Left lung (tissue), 10 donors: Measurements from ENCODE around the gene MYO9A. TPM values are rescaled to one million over a fixed set of nuclear protein-coding genes. Genes with fewer than 3 reads are reported as not detected.

Experiments
- ATAC-seq: fragments of 200-7000 bp; cut with Tn5 transposase; one replicate; pipeline ENCODE4 v1.9.1; 2020; ENCODE audit warnings: moderate library complexity
- DNase-seq, 4 donors: peaks; one replicate each; pipeline ENCODE4 v3.0.0-alpha.2; 2013 to 2020
- H3K27ac ChIP-seq, 2 donors: fragments of 200-600 bp; sonication (generic) in 1 of 2; one replicate each; pipeline versions ENCODE4 v1.5.0 to v1.8.0; 2020 to 2021
- H3K27me3 ChIP-seq, 2 donors: fragments of 200-600 bp; sonication (generic) in 1 of 2; one replicate each; pipeline versions ENCODE4 v1.5.0 to v1.8.0; 2020 to 2021
- H3K36me3 ChIP-seq, 2 donors: fragments of 200-600 bp; sonication (generic) in 1 of 2; one replicate each; pipeline versions ENCODE4 v1.5.0 to v1.8.0; 2020 to 2021
- H3K4me1 ChIP-seq, 2 donors: fragments of 200-600 bp; one replicate each; pipeline ENCODE4 v1.8.0; 2021
- H3K4me3 ChIP-seq, 2 donors: fragments of 200-600 bp; sonication (generic) in 1 of 2; one replicate each; pipeline versions ENCODE4 v1.5.0 to v1.8.0; 2020 to 2021; ENCODE audit warnings: mild to moderate bottlenecking in 1 of 2
- H3K9me3 ChIP-seq, 2 donors: fragments of 200-600 bp; sonication (generic) in 1 of 2; one replicate each; pipeline versions ENCODE4 v1.5.0 to v1.8.0; 2020 to 2021
- intact Hi-C, 2 donors: fragments of 100-400 bp; cut with DNase I; formaldehyde crosslinking; loops; one replicate each; pipeline versions ENCODE4 v1.11.2 to v1.14.2; 2022
- polyA plus RNA-seq, 6 donors: library from polyadenylated mRNA; unstranded; fragments of 120-200 nt; gene quantifications; one replicate each; pipeline ENCODE4 v1.2.1, GENCODE V29; 2013; ENCODE audit not compliant: insufficient read length in 6 of 6
- total RNA-seq, 2 donors: library from RNA; stranded (reverse); fragmentation: NEBNext Ultra II Directional; extraction: Animal tissue kit (Norgen Biotek cat#: 25700); gene quantifications; one replicate each; pipeline ENCODE4 v1.2.1, GENCODE V29; 2021
- TF ChIP-seq, protein P1 (sequence below), 2 donors: fragments of 200-600 bp; sonication (generic) in 1 of 2; IDR thresholded peaks; one replicate each; pipeline versions ENCODE4 v1.5.0 to v1.8.0; 2021; ENCODE audit warnings: antibody characterized with exemption in 2 of 2
- donor health status: DM: no; HTN: yes; CAD: no.
- donor health status: DM: no; HTN: no; CAD: no.

Gene MYO9A
- total and polyA plus RNA-seq, 8 donors = 30.8 to 67.4 (median 41.4) TPM

DNA sequence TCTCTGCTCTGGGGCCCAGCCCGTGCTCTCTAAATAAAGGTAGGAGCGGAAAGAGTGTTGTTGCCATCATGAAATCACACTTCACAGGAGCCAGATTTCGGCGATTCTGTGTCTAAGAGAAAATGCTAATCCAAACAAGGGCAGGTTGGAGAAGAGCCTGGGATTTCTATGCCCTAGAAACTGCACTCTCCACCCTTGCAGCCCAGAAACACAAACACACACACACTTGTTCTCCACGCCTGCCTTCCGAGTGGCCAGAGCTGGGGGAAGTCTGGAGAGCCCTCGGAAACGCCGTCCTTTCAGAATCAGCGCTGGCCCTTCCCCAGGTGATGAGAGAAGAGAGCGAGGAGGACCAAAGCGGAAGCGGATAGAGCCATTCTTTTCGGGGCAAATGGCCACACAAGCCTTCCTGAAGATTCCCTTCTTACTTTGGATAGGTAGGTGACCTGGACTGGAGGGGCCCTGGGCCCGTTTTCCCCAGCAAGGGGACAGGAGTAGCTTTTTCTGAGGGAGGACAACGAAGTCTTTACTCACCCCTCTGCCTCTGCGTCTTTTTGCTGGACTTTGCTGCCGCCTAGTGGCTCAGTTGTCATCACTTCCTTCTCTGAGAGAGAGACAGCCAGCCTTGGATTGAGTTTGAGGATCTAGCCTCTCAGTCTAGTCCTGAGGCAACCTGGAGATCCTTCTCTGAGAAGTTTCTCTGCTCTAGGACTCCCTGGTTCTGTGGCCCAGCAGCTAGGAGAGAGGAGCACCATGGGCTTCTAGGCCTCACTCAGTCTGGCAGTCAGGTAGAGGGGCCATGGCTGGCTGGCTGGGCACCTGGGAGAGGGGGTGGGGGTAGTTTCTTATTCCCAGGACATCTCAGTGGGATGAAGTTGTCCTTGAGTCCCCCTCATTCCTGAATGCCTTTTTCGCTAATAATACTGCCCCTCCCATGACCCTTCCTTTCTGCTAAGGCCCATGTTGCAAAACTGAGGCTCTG lies 38.0 kb upstream of the MYO9A start:
- no peaks in the 10 kb centered on the region for H3K9me3 ChIP-seq
- H3K27me3 ChIP-seq = no peaks in the 10 kb centered on the region
- no peaks in the 10 kb centered on the region for H3K36me3 ChIP-seq
- DNase-seq (peak; percentile 84 to 91 (median 86)), ATAC-seq (peak; percentile 86)
- H3K27ac ChIP-seq = peak overlapping the region; percentile 74 to 87
- H3K4me3 ChIP-seq = peak overlapping the region; percentile 27 to 48
- intact Hi-C loops = loop anchor here in 1 of 2 donors (10.0 kb wide), 1 partner anchor 411 kb away; no protein-coding TSS in a partner anchor
- TF ChIP-seq, protein P1, sequence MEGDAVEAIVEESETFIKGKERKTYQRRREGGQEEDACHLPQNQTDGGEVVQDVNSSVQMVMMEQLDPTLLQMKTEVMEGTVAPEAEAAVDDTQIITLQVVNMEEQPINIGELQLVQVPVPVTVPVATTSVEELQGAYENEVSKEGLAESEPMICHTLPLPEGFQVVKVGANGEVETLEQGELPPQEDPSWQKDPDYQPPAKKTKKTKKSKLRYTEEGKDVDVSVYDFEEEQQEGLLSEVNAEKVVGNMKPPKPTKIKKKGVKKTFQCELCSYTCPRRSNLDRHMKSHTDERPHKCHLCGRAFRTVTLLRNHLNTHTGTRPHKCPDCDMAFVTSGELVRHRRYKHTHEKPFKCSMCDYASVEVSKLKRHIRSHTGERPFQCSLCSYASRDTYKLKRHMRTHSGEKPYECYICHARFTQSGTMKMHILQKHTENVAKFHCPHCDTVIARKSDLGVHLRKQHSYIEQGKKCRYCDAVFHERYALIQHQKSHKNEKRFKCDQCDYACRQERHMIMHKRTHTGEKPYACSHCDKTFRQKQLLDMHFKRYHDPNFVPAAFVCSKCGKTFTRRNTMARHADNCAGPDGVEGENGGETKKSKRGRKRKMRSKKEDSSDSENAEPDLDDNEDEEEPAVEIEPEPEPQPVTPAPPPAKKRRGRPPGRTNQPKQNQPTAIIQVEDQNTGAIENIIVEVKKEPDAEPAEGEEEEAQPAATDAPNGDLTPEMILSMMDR (IDR thresholded peaks at IDR 0.05) = peak; percentile 74 to 82
- peaks cover 4 to 25% of the 10 kb centered on the region in 2 donors for H3K4me1 ChIP-seq

DNA sequence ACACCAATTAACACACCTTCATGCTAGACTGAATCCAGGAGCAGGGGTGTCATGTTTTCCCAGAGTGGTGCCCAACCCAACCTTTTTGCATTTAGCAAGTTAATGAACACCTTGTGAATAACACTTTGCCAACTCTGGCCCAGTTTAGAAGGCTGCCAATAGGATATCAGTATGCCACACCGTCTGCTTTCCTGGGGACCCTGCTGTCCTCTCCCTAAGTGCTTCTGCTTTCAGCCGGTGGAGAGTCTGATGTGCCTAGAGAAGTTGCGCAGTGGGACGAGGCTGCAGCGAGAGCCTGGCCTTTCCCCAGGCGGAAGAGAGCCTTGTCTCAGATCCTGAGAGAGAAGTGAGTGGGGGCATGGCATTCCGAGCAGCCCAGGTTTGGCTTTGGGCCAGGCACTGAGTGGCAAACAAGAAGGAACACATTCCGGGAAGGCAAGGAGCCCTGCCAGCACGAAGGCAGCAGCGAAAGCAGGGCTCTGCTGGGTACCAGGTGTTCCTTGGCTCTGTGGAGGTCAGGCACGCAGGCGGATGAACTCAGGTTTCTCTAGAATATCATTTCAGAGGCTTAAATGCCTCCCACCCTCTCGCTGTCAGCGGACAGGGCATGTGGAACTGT lies 37.2 kb upstream of the MYO9A start:
- ATAC-seq (peak; percentile 71), DNase-seq (peak; percentile 62 to 90 (median 88))
- Histone ChIP-seq H3K27ac (peak overlapping the region; percentile 74 to 87), H3K36me3 (no peaks in the 10 kb centered on the region), H3K4me1 (peaks cover 4 to 25% of the 10 kb centered on the region in 2 donors), H3K4me3 (peak overlapping the region; percentile 27 to 48), H3K9me3 (no peaks in the 10 kb centered on the region), H3K27me3 (no peaks in the 10 kb centered on the region)
- intact Hi-C loops = loop anchor here in 1 of 2 donors (10.0 kb wide), 1 partner anchor 410 kb away; no protein-coding TSS in a partner anchor
- TF ChIP-seq, protein P1 (IDR thresholded peaks at IDR 0.05) = no peak

DNA sequence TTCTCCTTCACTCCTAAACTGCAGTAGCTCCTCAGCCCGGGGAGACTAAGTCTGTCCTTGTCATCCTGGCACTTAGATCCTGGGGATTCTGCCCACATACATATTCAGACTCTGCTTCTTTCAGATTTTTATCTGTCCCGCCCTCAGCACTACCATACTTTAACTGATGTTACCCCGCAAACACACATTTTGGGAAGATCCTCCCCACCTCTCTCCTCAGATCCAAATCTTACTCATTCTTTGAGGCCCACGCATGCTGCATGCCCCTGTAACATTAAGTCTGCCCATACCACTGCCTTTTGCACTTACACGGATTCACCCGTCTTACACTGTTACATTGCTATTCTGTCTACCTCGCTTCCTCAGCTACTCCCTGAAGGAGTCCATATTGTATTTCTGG lies 36.4 kb upstream of the MYO9A start:
- Histone ChIP-seq H3K36me3 (no peaks in the 10 kb centered on the region), H3K4me1 (peaks cover 4 to 25% of the 10 kb centered on the region in 2 donors), H3K4me3 (no peak overlapping the region), H3K27ac (peak overlapping the region; percentile 74 to 87), H3K27me3 (no peaks in the 10 kb centered on the region), H3K9me3 (no peaks in the 10 kb centered on the region)
- TF ChIP-seq, protein P1 (IDR thresholded peaks at IDR 0.05) = no peak
- no peak for DNase-seq
- intact Hi-C loops = loop anchor here in 1 of 2 donors (10.0 kb wide), 1 partner anchor 410 kb away; no protein-coding TSS in a partner anchor
- no peak for ATAC-seq

DNA sequence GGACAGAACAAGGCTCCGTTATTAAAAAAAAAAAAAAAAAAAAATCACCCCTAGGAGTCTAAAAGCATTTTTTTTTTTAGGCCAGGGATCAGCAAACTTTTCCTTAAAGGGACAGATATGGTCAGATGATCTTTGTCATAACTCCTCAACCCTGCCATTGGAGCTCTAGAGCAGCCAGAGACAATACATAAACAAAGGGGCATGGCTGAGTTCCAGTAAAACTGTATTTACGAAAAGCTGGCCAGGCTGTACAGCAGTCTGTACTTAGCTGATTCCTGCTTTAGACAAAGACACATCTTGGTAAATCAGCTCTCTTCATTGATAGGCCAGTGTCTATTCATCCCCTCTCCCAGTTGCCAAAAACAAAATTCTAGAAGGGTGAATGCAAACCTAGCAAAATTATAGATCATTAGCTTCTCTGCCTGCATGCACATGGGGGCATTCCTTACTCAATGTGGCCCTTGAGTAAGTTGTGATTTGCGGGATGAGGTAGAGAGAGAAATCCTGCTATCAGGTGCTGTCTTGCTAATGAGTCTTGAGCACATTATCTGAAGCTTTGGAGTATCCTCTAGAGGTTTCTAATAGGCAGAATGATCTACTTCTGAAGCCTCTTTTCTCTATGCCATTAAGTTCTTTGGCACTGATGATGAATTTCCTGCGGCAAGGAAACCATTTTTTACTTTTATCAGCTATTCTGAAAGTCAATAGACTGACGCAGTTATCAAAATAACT lies 35.5 kb upstream of the MYO9A start:
- no peak overlapping the region for H3K27ac ChIP-seq
- no peaks in the 10 kb centered on the region for H3K27me3 ChIP-seq
- H3K4me3 ChIP-seq = no peak overlapping the region
- ATAC-seq (no peak), DNase-seq (peak in 2 of 4 donors; percentile 27 to 49)
- TF ChIP-seq, protein P1 (IDR thresholded peaks at IDR 0.05) = no peak
- intact Hi-C loops = loop anchor here in 1 of 2 donors (10.0 kb wide), 1 partner anchor 409 kb away; no protein-coding TSS in a partner anchor
- H3K9me3 ChIP-seq = no peaks in the 10 kb centered on the region
- no peaks in the 10 kb centered on the region for H3K36me3 ChIP-seq
- peaks cover 4 to 25% of the 10 kb centered on the region in 2 donors for H3K4me1 ChIP-seq
